ENCODE measurements around the gene PNPLA7.

GRCh38 chr9:137581361-137582285, 31.4 kb upstream of the PNPLA7 start:
- TF ChIP-seq ATF3 (IDR thresholded peaks at IDR 0.05; ENCODE audit: borderline replicate concordance, extremely low read depth, low read depth, low read length): no peak
- TF ChIP-seq BRCA1 (IDR thresholded peaks at IDR 0.05; ENCODE audit: low read depth, low read length): no peak
- no peak for TF ChIP-seq FOXK2 (IDR thresholded peaks at IDR 0.05)
- TF ChIP-seq KAT2A (conservative IDR thresholded peaks at IDR 0.05; ENCODE audit: control insufficient read depth, low read depth, low read length): no peak
- TF ChIP-seq, protein P1, sequence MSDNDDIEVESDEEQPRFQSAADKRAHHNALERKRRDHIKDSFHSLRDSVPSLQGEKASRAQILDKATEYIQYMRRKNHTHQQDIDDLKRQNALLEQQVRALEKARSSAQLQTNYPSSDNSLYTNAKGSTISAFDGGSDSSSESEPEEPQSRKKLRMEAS (IDR thresholded peaks at IDR 0.05; ENCODE audit: low read depth, low read length): no peak
- TF ChIP-seq, protein P2, sequence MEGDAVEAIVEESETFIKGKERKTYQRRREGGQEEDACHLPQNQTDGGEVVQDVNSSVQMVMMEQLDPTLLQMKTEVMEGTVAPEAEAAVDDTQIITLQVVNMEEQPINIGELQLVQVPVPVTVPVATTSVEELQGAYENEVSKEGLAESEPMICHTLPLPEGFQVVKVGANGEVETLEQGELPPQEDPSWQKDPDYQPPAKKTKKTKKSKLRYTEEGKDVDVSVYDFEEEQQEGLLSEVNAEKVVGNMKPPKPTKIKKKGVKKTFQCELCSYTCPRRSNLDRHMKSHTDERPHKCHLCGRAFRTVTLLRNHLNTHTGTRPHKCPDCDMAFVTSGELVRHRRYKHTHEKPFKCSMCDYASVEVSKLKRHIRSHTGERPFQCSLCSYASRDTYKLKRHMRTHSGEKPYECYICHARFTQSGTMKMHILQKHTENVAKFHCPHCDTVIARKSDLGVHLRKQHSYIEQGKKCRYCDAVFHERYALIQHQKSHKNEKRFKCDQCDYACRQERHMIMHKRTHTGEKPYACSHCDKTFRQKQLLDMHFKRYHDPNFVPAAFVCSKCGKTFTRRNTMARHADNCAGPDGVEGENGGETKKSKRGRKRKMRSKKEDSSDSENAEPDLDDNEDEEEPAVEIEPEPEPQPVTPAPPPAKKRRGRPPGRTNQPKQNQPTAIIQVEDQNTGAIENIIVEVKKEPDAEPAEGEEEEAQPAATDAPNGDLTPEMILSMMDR (IDR thresholded peaks at IDR 0.05 in 2 of 3, conservative IDR thresholded peaks at IDR 0.05 in 1 of 3; ENCODE audit: control insufficient read depth in 2 of 3, extremely low read depth in 1 of 3, insufficient read depth in 1 of 3, low read depth in 3 of 3, low read length in 3 of 3): no peak
- TF ChIP-seq ZNF217 (IDR thresholded peaks at IDR 0.05): no peak
- TF ChIP-seq RCOR1 (conservative IDR thresholded peaks at IDR 0.05; ENCODE audit: low read depth, low read length): no peak
- TF ChIP-seq, protein P3, sequence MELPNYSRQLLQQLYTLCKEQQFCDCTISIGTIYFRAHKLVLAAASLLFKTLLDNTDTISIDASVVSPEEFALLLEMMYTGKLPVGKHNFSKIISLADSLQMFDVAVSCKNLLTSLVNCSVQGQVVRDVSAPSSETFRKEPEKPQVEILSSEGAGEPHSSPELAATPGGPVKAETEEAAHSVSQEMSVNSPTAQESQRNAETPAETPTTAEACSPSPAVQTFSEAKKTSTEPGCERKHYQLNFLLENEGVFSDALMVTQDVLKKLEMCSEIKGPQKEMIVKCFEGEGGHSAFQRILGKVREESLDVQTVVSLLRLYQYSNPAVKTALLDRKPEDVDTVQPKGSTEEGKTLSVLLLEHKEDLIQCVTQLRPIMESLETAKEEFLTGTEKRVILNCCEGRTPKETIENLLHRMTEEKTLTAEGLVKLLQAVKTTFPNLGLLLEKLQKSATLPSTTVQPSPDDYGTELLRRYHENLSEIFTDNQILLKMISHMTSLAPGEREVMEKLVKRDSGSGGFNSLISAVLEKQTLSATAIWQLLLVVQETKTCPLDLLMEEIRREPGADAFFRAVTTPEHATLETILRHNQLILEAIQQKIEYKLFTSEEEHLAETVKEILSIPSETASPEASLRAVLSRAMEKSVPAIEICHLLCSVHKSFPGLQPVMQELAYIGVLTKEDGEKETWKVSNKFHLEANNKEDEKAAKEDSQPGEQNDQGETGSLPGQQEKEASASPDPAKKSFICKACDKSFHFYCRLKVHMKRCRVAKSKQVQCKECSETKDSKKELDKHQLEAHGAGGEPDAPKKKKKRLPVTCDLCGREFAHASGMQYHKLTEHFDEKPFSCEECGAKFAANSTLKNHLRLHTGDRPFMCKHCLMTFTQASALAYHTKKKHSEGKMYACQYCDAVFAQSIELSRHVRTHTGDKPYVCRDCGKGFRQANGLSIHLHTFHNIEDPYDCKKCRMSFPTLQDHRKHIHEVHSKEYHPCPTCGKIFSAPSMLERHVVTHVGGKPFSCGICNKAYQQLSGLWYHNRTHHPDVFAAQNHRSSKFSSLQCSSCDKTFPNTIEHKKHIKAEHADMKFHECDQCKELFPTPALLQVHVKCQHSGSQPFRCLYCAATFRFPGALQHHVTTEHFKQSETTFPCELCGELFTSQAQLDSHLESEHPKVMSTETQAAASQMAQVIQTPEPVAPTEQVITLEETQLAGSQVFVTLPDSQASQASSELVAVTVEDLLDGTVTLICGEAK (IDR thresholded peaks at IDR 0.05; ENCODE audit: borderline replicate concordance): no peak
- no peak for TF ChIP-seq FOXM1 (IDR thresholded peaks at IDR 0.05; ENCODE audit: low read depth, low read length)
- TF ChIP-seq, protein P4, sequence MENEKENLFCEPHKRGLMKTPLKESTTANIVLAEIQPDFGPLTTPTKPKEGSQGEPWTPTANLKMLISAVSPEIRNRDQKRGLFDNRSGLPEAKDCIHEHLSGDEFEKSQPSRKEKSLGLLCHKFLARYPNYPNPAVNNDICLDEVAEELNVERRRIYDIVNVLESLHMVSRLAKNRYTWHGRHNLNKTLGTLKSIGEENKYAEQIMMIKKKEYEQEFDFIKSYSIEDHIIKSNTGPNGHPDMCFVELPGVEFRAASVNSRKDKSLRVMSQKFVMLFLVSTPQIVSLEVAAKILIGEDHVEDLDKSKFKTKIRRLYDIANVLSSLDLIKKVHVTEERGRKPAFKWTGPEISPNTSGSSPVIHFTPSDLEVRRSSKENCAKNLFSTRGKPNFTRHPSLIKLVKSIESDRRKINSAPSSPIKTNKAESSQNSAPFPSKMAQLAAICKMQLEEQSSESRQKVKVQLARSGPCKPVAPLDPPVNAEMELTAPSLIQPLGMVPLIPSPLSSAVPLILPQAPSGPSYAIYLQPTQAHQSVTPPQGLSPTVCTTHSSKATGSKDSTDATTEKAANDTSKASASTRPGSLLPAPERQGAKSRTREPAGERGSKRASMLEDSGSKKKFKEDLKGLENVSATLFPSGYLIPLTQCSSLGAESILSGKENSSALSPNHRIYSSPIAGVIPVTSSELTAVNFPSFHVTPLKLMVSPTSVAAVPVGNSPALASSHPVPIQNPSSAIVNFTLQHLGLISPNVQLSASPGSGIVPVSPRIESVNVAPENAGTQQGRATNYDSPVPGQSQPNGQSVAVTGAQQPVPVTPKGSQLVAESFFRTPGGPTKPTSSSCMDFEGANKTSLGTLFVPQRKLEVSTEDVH (IDR thresholded peaks at IDR 0.05; ENCODE audit: low read depth, partially characterized antibody): no peak
- TF ChIP-seq RAD21 (IDR thresholded peaks at IDR 0.05; ENCODE audit: insufficient read depth, low read depth, low read length): no peak

Data from GM12878 (cell line).